Activated CD4-positive, CD25-positive, alpha-beta regulatory T cell treated with anti-CD3 and anti-CD28 coated beads, Interleukin-2, amount 50 U/mL, for 16 hours (primary cell): ENCODE data around the gene PITPNM1.
"Not testable (repeated sequence)": the region's sequence is repeated elsewhere in the genome, so short reads cannot be mapped to it uniquely, and the experiment has no call there.

Experiments
- DNase-seq: peaks from one replicate; pipeline ENCODE4 v3.0.0-alpha.2; 2020; ENCODE audit warnings: low read depth, low spot score

PITPNM1 gene

GRCh38 chr11:67523556-67524479 lies 18.7 kb upstream of the PITPNM1 start:
- no peak for DNase-seq

- DNase-seq = no peak
Observed at GRCh38 chr11:67522844-67523555, 17.8 kb upstream of the PITPNM1 start, which contains the start of gene CABP2. CABP2 (minus strand) TSS chr11:67523446; CDS start chr11:67523326, 120 bp downstream.

GRCh38 chr11:67522338-67522737 lies 17.2 kb upstream of the PITPNM1 start:
- DNase-seq = no peak

GRCh38 chr11:67521924-67522323 lies 16.8 kb upstream of the PITPNM1 start:
- no peak for DNase-seq

GRCh38 chr11:67520856-67521824 lies 16.0 kb upstream of the PITPNM1 start:
- DNase-seq = no peak

- DNase-seq = no peak
Observed at GRCh38 chr11:67519726-67520125, 14.6 kb upstream of the PITPNM1 start.

- no peak for DNase-seq
Observed at GRCh38 chr11:67517784-67518552, 12.8 kb upstream of the PITPNM1 start.

GRCh38 chr11:67516806-67517205 lies 11.6 kb upstream of the PITPNM1 start:
- DNase-seq = no peak

GRCh38 chr11:67514116-67514515 lies 9.0 kb upstream of the PITPNM1 start:
- DNase-seq = no peak

- DNase-seq = not testable (repeated sequence)
Observed at GRCh38 chr11:67511558-67511957, 6.4 kb upstream of the PITPNM1 start.

GRCh38 chr11:67510023-67510345 lies 4.8 kb upstream of the PITPNM1 start:
- DNase-seq = no peak

GRCh38 chr11:67508486-67509121 lies 3.4 kb upstream of the PITPNM1 start:
- peak; percentile 98 for DNase-seq

GRCh38 chr11:67507864-67508485 lies 2.8 kb upstream of the PITPNM1 start, which contains the start of gene CDK2AP2:
CDK2AP2 (minus strand) TSS chr11:67508162; CDS start chr11:67508082, 80 bp downstream.
- DNase-seq = peak; percentile 94

GRCh38 chr11:67507242-67507863 lies 2.2 kb upstream of the PITPNM1 start:
- no peak for DNase-seq

GRCh38 chr11:67506426-67507051 lies 1.4 kb upstream of the PITPNM1 start:
- DNase-seq = no peak

GRCh38 chr11:67505605-67506396 lies 638 bp upstream of the PITPNM1 start:
- peak; percentile 79 for DNase-seq

GRCh38 chr11:67504005-67504949 lies 886 bp downstream of the PITPNM1 start:
- DNase-seq = no peak
